GM21825 (cell line): ENCODE measurements around the gene GAS7.

Experiments used
- ATAC-seq: cut with Tn5 transposase; IDR thresholded peaks from one replicate; pipeline ENCODE4 v1.9.1; 2021; ENCODE audit warnings: mild to moderate bottlenecking, moderate library complexity; ENCODE audit not compliant: unreplicated experiment

Gene GAS7

DNA sequence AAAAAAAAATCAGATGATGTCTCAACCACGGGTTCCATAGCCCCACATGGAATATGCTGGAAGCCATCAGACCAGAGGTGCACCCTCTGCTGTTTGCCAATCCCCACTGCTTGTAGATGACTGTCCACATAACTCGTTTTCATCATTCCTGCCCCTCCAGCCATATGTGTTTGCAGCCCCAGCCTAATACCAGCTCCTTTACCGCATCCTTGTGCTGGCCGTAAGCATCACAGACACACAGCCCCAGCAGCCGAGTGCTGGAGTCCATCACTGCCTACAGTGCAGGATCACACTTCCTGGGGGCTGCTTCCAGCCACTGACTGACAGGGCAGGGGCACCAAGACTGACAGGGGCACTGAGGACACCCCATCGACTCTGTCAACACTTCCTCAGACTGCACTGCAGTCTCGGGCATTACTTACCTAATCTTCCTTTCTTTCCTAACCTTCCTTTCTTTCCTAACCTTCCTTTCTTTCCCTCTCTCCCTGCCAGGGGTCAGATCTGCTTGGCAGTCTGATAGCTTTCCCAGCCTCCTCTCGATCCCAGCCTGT, 298.3 kb downstream of the GAS7 start:
- ATAC-seq = no peak

DNA sequence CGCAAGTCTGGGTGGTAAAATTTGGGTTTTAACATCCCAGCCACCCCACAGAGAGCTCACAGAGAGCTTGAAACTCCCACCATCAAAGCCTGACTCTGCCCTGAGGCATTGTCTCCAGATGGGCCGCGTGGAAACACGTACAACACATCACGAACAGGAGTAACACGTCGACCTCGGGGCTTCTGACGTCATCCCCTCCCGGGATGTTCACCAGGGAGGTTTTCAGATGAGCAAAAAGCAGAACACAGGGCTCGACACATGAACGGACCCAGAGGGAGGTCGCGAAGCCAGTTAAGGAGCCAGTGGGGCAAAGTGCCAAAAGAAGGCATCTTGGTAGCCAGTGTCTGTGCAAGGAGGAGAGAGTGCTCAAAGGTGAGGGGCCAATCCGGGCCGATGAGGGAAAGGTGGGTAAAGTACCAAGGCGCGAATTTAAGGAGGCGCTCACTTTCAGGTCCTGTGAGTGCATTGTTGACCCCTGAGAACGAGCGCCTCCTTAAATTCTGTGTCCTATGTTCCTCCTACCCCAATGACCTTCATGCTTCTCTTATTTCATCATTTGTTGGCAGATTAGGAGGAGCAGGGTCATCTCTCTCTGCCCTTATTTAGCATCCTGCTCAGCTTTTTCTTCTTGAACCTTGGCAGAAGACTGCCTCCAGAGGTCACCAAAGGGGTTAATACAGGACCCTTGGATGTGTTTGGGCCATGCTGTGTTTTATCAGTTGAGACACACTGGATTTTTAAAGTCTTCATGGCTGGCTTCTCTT, 298.9 kb downstream of the GAS7 start:
- no peak for ATAC-seq

DNA sequence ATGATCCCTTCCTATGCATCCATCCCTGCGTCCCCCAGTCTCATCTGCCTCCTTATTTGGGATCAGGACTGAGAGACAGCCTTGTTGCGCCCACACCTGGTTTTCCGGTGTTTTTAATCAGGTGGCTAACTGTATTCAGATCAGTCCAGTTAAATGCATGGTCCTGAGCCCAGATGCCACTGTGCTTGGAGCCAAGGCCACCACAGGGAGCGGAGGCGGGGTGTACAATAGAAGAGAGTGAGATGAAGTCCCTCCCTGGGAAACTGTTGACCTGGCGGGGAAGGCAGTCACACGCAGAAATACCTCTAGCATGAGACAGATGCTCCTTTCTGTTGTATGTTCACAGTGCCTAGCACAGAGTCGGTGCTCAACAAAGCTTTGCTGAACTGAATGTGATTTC, 299.6 kb downstream of the GAS7 start:
- ATAC-seq = no peak

DNA sequence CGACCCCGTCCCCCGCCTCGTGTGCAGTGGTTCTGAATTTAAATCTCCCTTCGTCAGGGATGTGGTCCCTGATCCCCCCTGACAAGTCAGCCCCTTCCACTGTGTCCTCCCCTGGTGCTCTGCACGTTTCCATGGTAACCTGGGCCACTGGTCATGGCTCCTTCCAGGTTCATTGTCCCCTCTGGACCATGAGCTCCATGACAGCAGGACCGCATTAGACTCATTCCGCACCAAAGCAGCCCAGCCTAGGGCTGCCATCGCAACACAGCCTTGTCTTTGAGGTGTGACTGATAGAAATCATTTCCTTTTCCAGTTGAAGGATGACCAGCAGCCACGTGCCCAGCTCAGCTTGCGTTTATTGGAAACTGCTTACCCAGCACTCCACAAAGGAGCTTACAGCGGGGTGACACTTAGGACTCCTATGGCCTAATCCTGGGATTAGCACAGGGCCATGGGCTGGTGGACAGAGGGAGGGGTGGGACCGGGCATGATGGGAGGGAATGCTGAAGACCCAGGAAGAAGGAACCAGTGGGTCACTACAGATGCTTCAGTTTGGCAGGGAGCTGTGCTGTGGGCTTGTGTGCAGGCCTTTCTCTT, 300.9 kb downstream of the GAS7 start:
- no peak for ATAC-seq

DNA sequence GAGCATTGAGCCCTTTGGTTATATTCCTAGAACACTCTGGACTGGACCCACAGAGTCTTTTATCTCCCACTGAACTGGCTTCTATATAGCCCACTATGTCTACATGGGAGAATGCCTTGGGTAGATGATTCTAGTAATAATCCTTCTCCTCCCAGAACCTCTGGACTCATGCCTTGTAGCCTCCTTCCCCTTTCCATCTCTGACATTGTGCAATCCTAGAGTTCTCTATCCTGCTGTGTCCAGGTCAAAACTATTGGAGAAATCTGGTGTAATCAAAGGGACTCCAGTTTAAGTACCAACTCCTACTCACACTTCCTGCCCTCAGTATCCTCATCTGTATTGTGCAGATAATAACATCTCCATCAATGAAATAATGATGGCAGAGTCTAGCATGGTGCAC, 302.5 kb downstream of the GAS7 start:
- no peak for ATAC-seq

DNA sequence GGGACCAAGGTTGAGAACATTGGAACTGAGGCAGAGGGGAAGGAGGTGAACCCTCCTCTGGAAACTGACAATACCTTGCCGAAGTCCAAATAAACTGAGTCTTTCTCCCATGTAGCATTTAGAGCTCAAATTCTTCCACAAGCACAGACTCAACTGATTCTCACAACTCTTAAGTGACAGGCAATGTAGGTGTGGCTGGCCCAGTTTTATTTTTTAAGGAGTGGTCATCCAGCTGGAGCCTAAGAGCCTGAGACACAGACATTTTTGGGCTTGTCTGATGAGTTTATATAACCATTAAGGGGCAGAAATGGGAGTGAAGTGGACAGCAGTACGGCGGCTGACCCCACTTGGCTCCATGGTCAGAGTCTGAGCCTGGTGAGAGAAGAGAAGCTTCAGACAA, 304.2 kb downstream of the GAS7 start:
- ATAC-seq = no peak

GRCh38 chr17:9893411-9894012, 304.9 kb downstream of the GAS7 start:
- no peak for ATAC-seq

DNA sequence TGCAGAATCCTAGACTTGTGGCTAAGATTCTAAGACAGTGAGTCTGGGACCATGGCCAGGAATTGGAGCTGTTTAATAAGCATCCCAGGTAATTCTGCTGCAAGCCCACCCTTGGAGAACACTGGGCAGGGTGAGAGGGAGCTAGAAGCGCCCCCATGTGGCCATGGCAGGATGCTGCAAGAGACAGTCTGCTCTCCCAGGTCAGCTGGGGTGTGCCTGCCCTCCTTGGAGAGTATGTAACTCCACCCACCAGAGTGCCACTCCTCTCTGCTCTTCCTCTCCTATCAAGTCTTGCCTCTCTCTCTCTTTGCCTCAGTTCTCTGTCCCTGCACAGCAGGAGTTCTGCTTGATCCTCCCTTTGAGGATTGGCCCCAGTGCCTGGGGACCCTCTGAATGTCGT, 308.3 kb downstream of the GAS7 start:
- no peak for ATAC-seq

DNA sequence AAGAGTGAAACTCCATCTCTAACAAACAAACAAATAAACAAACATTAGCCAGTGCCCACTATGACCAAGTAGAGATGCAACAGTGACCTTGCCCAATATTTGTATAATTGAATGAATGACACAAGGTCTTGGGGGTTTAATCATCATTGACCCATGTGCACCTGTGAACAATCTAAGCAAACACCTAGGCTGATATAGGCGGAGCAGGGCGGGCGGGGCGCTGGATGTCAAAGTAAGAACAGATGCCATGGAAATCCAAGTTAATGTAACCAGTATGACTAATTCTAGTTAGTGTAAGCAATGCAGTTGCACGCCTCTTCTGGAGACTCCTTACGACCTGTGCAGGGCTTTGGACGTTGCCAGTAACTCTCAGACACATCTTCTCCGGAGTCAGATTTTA, 310.9 kb downstream of the GAS7 start:
- ATAC-seq = no peak

GRCh38 chr17:9886141-9886930, 312.1 kb downstream of the GAS7 start:
- no peak for ATAC-seq

DNA sequence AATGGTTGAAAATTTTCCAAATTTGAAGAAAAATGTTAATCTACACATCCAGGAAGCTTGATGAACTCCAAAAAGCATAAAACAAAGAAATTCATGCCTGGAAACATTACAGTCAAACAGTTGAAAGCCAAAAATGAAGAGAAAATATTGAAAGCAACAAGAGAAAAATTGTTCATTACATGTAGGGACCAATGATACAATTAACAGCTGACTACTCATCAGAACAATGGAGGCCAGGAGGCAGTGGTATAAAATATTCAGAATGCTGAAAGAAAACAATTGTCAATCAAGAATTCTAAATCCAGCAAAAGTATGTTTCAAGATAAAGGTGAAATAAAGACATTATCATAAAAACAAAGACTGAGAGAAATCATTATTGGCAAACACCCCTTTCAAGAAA, 315.0 kb downstream of the GAS7 start:
- ATAC-seq = no peak

GRCh38 chr17:9880582-9880999, 317.8 kb downstream of the GAS7 start:
- no peak for ATAC-seq

DNA sequence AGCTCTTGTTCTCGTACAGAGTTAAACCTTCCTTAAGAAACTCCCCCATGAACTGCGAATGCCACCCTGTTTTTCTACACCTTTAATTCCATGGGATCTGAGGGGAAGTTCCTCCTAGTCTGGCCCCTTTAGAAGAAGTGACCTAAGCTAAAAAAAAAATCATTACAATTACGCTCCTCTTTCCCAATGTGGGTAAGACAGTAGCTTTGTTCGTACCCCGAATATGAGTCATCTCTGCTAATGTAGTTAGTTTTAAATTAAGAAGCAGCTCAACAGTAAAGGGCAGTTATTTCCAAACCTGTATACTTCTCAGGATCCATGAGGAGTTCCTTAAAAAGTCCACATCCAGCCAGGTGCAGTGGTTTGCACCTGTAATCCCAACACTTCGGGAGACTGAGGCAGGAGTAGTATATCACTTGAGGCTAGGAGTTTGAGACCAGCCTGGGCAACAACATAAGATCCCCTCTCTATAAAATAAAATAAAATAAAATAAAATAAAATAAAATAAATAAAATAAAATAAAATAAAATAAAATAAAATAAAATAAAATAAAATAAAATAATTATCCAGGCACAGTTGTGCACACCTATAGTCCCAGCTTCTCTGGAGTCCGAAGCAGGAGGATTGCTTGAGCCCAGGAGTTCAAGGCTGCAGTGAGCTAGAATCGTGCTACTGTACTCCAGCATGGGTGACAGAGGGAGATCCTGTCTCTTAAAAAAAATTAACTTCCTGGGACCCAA, 319.4 kb downstream of the GAS7 start:
- no peak for ATAC-seq

GRCh38 chr17:9878356-9878755, 320.1 kb downstream of the GAS7 start:
- no peak for ATAC-seq

- no peak for ATAC-seq
These were observed 323.0 kb downstream of the GAS7 start for GRCh38 chr17:9875441-9875840.

GRCh38 chr17:9874722-9875121, 323.7 kb downstream of the GAS7 start:
- no peak for ATAC-seq

DNA sequence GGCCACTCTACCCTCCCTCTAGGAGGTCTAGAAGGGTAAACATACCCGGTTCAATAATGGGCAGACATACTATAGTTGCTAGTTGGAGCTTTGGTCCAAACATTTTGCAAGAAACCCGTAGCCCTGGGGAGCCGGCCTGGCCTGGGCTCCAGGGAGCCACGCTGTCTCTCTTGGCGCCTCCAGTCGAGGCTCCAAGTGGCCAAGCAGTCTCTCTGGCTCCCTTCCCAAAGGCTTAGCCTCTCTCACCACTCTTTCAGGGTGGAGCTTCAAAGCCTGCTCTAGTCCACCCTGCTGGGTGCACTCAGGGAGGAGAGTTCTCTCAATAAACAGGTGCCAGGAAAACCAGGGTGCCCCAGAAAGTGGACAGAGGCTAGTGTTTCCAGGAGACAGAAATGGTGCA, 325.6 kb downstream of the GAS7 start:
- no peak for ATAC-seq

DNA sequence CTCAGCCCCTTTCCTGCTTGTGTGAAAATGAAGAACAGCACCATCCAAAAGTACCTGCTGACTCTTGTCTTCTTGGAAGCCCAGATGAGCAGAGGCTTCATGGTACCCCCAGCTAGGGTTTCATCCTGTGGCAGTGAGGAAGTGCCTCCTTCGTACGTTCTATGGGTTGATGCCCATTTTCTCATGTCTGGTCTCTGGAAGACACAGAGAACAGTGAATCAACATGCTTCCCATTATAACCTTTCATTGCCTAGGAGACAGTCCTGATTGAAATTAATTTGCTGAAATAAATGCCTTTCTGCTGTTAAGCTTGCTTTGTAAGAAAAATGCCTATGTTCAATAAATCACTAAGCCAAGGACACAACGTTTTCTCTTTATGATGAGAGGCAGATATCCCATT, 329.9 kb downstream of the GAS7 start:
- no peak for ATAC-seq

DNA sequence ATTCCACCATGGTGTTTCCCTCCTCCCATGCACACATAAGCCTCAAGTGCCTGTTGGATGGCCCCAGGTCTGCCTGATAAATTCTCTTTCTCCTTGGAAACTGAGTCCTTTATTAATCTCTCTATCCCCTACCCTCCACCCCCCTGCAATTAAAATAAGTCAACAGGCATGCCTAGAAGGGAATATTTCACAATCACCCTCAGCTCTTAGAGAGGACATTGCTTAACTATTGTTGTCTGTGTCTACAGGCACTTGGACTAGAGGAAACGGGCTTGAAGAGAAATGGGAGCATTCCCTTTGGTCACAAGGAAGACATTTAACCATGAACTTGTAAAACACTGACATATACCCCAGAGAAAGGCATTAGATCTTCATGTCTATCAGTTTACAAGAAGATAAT, 332.8 kb downstream of the GAS7 start:
- no peak for ATAC-seq

DNA sequence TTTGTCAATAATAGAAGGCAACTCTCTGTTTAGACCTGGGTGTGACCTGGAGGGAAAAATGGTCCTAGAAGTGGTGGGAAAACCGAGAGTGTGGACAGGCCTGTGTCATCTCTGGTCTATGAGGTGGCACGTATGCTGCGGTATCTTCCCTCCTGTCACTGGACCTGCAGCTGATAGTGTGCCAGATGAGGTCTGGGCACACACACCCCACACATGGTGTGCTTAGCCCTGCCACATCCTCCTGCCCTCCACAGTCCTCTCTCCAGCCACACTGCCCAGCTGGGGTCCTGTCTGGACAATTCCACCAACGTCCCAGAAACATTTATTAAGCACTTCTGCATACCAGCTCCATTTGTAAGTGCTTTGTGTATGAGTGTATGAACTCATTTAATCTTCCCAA, 335.5 kb downstream of the GAS7 start:
- ATAC-seq = no peak

GRCh38 chr17:9862220-9862619, 336.2 kb downstream of the GAS7 start:
- no peak for ATAC-seq
